ENCODE measurements around the gene ADORA2B. TPM values are rescaled to one million over a fixed set of nuclear protein-coding genes. Genes with fewer than 3 reads are reported as not detected.
"Not testable (repeated sequence)": the region's sequence is repeated elsewhere in the genome, so short reads cannot be mapped to it uniquely, and the experiment has no call there.

Gene ADORA2B
- total and polyA plus RNA-seq, 8 donors, result 0.27 to 2.7 (median 0.96) TPM

GRCh38 chr17:15930426-15930825, 14.5 kb upstream of the ADORA2B start:
- TF ChIP-seq CTCF (IDR thresholded peaks at IDR 0.05), result no peak
- DNase-seq (peak in 1 of 6 donors; percentile 6), FAIRE-seq (no peak), ATAC-seq (no peak)
- Histone ChIP-seq H3K27me3 (no peaks in the 10 kb centered on the region), H3K9me3 (no peaks in the 10 kb centered on the region), H3K36me3 (no peaks in the 10 kb centered on the region), H3K4me1 (no peaks in the 10 kb centered on the region), H3K4me3 (no peak overlapping the region), H3K27ac (no peak overlapping the region)
- intact Hi-C loops (cut with DNase I), result no loop called here
- 76 to 85% methylated on average over 6 of the region's 6 CpGs for WGBS, 2 donors

- ATAC-seq, result no peak
- intact Hi-C loops (cut with DNase I), result no loop called here
- Histone ChIP-seq H3K27ac (no peak overlapping the region), H3K4me3 (no peak overlapping the region), H3K9me3 (no peaks in the 10 kb centered on the region), H3K36me3 (no peaks in the 10 kb centered on the region), H3K4me1 (no peaks in the 10 kb centered on the region), H3K27me3 (no peaks in the 10 kb centered on the region)
- no peak for TF ChIP-seq CTCF (IDR thresholded peaks at IDR 0.05)
- peak in 1 of 6 donors; percentile 3 for DNase-seq
- FAIRE-seq, result no peak
These were observed 13.5 kb upstream of the ADORA2B start for GRCh38 chr17:15931394-15931793.

GRCh38 chr17:15934866-15935265, 10.1 kb upstream of the ADORA2B start:
- H3K4me3 ChIP-seq, result no peak overlapping the region
- ATAC-seq, result no peak
- TF ChIP-seq CTCF (IDR thresholded peaks at IDR 0.05), result no peak
- no peaks in the 10 kb centered on the region for H3K36me3 ChIP-seq
- no peaks in the 10 kb centered on the region for H3K27me3 ChIP-seq
- H3K9me3 ChIP-seq, result no peaks in the 10 kb centered on the region
- no peak for FAIRE-seq
- no peak for DNase-seq
- H3K4me1 ChIP-seq, result no peaks in the 10 kb centered on the region
- 94 to 95% methylated on average over 5 of the region's 5 CpGs for WGBS, 2 donors
- no peak overlapping the region for H3K27ac ChIP-seq
- intact Hi-C loops (cut with DNase I), result no loop called here

- TF ChIP-seq CTCF (IDR thresholded peaks at IDR 0.05), result no peak
- DNase-seq (no peak), ATAC-seq (no peak), FAIRE-seq (no peak)
- H3K9me3 ChIP-seq, result no peaks in the 10 kb centered on the region
- H3K36me3 ChIP-seq, result no peaks in the 10 kb centered on the region
- intact Hi-C loops (cut with DNase I), result no loop called here
- 95 to 99% methylated on average over 7 of the region's 7 CpGs for WGBS, 2 donors
- H3K4me1 ChIP-seq, result no peaks in the 10 kb centered on the region
- H3K4me3 ChIP-seq, result no peak overlapping the region
- H3K27me3 ChIP-seq, result no peaks in the 10 kb centered on the region
- no peak overlapping the region for H3K27ac ChIP-seq
These were observed 9.0 kb upstream of the ADORA2B start for GRCh38 chr17:15935891-15936290.

GRCh38 chr17:15936481-15936880, 8.4 kb upstream of the ADORA2B start:
- H3K27ac ChIP-seq; ATAC-seq; H3K9me3 ChIP-seq; FAIRE-seq; H3K27me3 ChIP-seq; intact Hi-C loops (cut with DNase I); H3K4me3 ChIP-seq; H3K36me3 ChIP-seq; H3K4me1 ChIP-seq: not testable (repeated sequence)
- DNase-seq, result peak in 1 of 6 donors; percentile 5
- 97% methylated on average over 4 of the region's 4 CpGs for WGBS, 2 donors

GRCh38 chr17:15941781-15942180, 3.1 kb upstream of the ADORA2B start:
- Histone ChIP-seq H3K9me3 (no peaks in the 10 kb centered on the region), H3K4me3 (no peak overlapping the region), H3K4me1 (peaks cover 0 to 4% (median 0%) of the 10 kb centered on the region in 3 donors), H3K36me3 (no peaks in the 10 kb centered on the region), H3K27ac (no peak overlapping the region), H3K27me3 (no peaks in the 10 kb centered on the region)
- no peak for ATAC-seq
- FAIRE-seq, result no peak
- intact Hi-C loops (cut with DNase I), result no loop called here
- 84 to 89% methylated on average over 7 of the region's 7 CpGs for WGBS, 2 donors
- DNase-seq, result no peak
- TF ChIP-seq CTCF (IDR thresholded peaks at IDR 0.05), result no peak

Measured in pancreas (tissue), 10 donors.